ENCODE results near the gene LYRM7.
A peak's percentile ranks its signal among the peaks of the same experiment; 100 is the strongest.
"Not testable (repeated sequence)": the region's sequence is repeated elsewhere in the genome, so short reads cannot be mapped to it uniquely, and the experiment has no call there.

LYRM7 gene

GRCh38 chr5:131170540-131171275 lies at the start of gene LYRM7:
LYRM7 (plus strand) TSS chr5:131170944; CDS start chr5:131171021, 77 bp downstream.
- peak; percentile 99 for DNase-seq

DNA sequence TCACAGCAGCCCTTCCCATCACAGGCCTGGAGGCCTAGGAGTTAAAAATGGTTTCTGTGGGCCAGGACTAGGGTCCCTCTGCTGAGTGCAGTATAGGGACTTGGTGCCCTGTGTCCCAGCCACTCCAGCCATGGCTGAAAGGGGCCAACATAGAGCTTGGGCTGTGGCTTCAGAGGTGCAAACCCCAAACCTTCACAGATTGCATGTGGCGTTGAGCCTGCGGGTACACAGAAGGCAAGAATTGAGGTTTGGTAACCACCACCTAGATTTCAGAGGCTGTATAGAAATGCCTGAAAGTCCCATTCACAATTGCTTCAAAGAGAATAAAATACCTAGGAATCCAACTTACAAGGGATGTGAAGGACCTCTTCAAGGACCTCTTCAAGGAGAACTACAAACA lies 43.5 kb upstream of the LYRM7 start:
- DNase-seq: not testable (repeated sequence)

GRCh38 chr5:131129306-131129705 lies 41.4 kb upstream of the LYRM7 start:
- DNase-seq: no peak

- DNase-seq: not testable (repeated sequence)
These were observed 37.7 kb upstream of the LYRM7 start for GRCh38 chr5:131133091-131133490.

- DNase-seq: not testable (repeated sequence)
These were observed 32.3 kb upstream of the LYRM7 start for GRCh38 chr5:131138406-131138805.

GRCh38 chr5:131139321-131139720 lies 31.4 kb upstream of the LYRM7 start:
- no peak for DNase-seq

- no peak for DNase-seq
These were observed 27.6 kb upstream of the LYRM7 start for GRCh38 chr5:131142970-131143617.

- no peak for DNase-seq
These were observed 23.5 kb upstream of the LYRM7 start for GRCh38 chr5:131147258-131147657.

GRCh38 chr5:131148835-131149234 lies 21.9 kb upstream of the LYRM7 start:
- DNase-seq: no peak

DNA sequence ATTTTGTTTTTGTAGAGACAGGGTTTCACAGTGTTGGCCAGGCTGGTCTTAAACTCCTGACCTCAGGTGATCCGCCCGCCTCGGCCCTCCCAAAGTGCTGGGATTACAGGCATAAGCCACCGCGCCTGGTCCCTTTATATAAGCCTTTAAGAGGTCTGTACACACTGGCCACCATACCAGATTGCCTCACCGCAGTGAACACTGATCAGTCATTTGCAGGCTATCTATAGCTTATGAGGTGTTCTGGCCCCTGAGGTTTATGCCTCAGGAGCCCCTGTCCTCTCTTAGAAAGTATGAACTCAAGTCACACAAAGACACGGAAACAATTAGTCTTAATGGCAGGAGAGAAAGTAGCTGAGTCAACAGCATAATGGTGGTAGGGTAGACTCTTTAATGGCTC lies 20.3 kb upstream of the LYRM7 start:
- no peak for DNase-seq

- DNase-seq: no peak
These were observed 19.5 kb upstream of the LYRM7 start for GRCh38 chr5:131151216-131151615.

- DNase-seq: no peak
These were observed 14.4 kb upstream of the LYRM7 start for GRCh38 chr5:131156385-131156784.

DNA sequence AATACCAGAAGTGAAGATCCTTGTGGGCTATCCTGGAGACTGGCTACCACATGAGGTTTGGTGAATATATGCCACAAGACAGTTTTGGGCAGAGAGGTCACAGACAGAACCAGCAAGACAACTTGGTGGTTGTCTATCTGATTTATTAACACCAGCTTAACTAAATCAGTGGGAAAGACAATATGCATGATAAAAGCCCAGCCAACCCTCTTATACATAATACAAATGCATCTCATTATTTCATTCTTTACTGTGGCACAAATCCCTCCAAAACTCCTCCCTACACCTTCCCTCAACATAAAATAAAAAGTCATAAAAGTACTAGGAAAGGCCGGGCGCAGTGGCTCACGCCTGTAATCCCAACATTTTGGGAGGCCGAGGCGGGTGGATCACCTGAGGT lies 13.8 kb upstream of the LYRM7 start:
- DNase-seq: no peak

DNA sequence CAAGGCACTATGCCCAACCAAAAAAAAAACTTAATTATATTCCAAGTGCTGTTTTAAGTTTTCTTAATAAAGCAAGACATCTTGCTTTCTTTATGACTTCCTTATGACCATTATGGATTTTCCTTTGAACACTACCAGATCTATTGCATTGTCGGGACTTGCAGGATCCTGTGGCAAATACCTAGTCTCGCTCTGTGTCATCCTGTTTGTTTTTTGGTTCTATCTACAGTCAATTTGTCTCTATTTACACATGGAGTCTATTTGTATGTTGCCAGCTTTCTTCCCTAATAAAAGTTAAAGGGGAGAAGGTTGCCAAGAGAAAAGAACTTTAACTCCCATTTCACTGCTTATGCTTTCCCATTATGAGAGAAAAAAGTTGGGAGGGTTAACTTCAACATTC lies 10.6 kb upstream of the LYRM7 start:
- no peak for DNase-seq

DNA sequence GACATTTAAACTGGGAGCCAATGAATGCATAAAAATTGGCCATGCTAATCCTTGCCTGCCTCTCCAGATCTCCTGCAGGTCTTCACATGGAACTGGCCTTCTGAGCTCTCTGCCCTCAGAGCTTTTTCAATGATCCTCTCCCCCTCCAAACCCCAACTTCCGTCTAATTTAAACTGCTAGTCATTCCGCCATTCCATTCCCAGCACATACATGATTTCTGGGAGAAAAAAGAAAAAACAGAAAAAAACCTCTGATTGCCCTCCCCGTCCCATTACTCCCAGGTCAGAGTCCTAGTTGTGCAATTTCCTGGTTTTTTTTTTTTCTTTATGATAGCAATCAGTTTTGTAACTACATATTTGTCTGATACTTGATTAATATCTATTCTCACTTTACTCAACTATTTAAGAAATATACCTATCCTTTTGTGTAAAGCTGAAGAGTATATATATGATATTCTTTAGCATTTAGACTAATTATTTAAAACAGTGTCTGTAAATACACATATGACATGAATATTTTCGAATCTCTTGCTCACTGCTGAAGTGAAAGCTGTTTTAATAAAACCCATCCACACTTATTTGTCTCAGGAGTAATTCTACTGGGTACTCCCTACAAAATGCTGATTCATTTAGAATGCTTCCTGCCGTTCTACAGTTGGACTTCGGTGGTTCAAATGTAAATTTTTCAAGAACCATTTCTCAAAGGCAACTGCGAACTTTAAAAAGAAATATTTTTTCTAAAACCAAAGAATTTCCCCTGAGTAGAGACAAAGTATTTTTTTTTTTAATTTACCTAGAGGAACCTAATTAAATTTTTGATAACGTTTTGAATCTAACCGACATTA lies 7.2 kb upstream of the LYRM7 start:
- peak; percentile 33 for DNase-seq

DNA sequence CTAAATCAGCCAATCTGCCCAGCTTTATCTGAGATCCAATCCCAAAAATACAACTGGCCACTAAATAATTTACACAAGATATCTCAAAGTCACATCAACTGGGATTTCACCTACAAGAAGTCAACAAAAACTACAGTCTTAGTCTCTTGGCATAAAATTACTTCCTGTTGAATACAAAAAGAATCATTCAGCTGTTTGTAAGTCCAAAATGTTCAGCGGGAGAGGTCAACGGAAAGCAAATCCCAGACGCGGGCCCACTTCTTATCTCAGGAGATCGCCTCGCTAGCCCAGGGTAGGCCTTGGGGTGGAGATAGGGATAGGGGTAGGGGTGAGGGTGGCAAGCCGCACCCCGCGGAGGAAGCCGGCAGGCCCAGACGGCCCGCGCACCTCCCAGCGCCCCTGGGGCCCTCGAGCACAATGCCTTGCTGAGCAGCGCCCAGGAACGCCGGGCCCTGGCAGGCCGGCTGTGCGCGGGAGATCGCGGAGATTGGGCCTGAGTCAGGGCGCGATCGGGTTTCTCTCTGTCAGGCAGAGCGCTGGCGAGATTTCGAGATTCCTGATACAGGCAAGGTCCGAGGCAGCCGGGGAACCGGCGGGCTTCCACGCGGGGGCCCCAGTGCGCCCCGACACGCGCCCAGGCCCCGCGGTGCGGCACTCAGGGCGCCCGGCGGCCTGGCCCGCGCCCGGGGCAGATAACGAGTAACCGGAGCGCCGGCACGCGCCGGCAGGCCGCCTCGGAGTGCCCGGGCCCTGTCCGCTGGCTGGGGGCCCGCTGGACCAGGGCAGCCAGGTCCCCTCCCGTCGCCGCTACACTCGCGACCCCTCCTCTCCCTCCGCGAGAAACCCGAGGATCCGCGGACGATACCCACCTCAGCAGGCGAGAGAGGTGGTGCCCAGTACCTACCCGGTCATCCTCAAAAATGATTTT lies 6.3 kb upstream of the LYRM7 start:
- peak; percentile 79 for DNase-seq

DNA sequence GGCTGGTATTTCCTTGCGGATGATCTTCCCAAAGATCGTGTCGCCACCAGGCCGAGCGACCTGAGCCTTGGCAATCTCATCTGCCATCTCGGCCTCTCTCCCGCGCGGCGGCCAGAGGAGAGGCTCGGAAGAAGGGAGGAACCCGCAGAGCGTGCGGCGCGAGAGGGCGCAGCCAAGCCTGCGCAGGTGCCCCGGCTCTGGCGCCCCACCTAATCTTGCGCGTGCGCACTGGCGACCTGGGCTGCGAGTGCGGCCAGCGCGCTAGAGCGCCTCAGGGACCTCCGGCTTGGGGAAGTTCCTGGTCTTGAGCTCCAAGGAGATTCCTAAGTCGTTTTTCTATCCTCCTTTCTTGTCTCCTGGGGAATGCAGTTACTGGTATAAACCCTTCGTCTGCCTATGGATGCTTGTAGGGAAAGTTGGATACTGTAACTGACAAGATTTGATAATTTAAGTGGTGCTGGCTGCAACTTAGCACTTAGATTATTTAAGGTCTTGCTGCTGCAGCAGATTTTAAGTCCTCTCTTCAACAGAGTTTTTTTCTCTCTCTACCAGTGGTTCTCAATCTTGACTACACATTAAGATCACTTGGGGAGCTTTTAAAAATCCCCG lies 5.5 kb upstream of the LYRM7 start, which contains the start of gene HINT1:
Gene HINT1 (minus strand): TSS at position 138 of the 609 bp plus-strand sequence. CDS start 51 bp downstream, at position 87.
- peak; percentile 88 for DNase-seq

- no peak for DNase-seq
These were observed 3.1 kb upstream of the LYRM7 start for GRCh38 chr5:131167615-131168014.

DNA sequence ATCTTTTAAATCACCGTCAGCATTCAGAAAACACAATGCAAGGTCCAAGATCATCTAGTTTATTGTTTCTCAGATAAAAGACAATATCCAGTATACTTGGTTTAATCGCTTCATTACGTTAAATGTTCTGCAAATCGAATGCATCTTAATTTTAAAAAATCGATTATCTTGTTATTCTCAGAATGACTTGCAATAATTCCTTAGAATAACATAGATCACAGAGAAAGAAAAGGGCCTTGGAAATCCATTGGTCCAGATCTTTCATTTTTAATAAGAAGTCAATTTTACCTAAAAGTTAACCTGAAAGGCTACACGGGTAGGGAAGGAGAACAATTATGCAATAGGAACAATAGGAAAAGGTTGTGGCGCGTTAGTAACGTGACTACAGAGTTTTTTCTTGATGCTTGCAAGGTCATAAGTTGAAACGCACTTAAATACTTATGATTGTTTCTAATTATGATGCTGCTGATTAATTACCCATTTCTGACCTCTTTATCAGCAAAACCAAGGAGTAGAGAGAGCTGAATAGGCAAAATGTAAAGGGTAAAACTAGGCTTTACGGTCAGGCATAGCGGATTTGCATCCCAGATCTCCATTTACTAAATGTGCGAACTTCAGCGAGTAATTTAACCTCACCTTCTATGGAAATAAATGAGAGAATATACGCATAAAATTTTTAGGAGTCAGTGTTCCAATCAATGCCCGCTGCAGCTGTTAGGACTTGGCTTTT lies 769 bp upstream of the LYRM7 start:
- no peak for DNase-seq

- DNase-seq: no peak
These were observed 599 bp downstream of the LYRM7 start for GRCh38 chr5:131171276-131171810.

DNA sequence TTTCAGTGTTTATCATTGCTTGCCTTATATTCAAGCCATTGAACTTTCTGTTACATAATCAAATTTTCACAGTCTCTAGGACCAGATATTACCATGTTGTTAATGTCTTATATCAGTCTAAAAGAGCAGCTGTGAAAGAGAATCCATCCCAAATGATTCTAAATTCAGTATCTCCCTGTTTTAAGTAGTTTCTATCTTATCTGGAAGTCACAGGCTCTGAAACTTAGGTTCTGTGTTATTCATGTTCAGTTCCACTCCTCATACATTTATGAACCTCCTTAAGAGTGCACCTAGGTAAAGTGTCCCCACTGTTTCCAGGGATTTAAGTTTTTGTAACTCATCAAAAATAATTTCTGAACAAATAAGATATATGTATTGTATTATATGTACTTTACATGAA lies 9.7 kb downstream of the LYRM7 start:
- no peak for DNase-seq
